ENCODE data around the gene SLC6A4.

- TF ChIP-seq REST (IDR thresholded peaks at IDR 0.05; ENCODE audit: low read depth), result no peak
- no peak for TF ChIP-seq CTCF (IDR thresholded peaks at IDR 0.05 in 2 of 3, conservative IDR thresholded peaks at IDR 0.05 in 1 of 3; ENCODE audit: borderline replicate concordance in 1 of 3, insufficient read depth in 1 of 3, low read depth in 2 of 3, low read length in 2 of 3)
- TF ChIP-seq ZNF274 (IDR thresholded peaks at IDR 0.05; ENCODE audit: low read depth, low read length), result no peak
- TF ChIP-seq EGR1 (IDR thresholded peaks at IDR 0.05; ENCODE audit: low read depth), result no peak
- TF ChIP-seq MAX (IDR thresholded peaks at IDR 0.05), result no peak
- TF ChIP-seq POLR2A (IDR thresholded peaks at IDR 0.05; ENCODE audit: borderline replicate concordance, extremely low read depth, insufficient read depth, insufficient read length), result no peak
- no peak for TF ChIP-seq ATF3 (IDR thresholded peaks at IDR 0.05)
- no peak for TF ChIP-seq CEBPB (IDR thresholded peaks at IDR 0.05; ENCODE audit: low read depth)
- TF ChIP-seq POLR2AphosphoS5 (IDR thresholded peaks at IDR 0.05; ENCODE audit: low read depth, low read length), result no peak
- TF ChIP-seq ZBTB33 (IDR thresholded peaks at IDR 0.05; ENCODE audit: extremely low read depth, insufficient replicate concordance, low read length), result no peak
- TF ChIP-seq EZH2 (IDR thresholded peaks at IDR 0.05), result no peak
These were observed 17.7 kb downstream of the SLC6A4 start for GRCh38 chr17:30217746-30218245.
